Measurements from ENCODE around the gene RSPRY1.

Gene RSPRY1

DNA sequence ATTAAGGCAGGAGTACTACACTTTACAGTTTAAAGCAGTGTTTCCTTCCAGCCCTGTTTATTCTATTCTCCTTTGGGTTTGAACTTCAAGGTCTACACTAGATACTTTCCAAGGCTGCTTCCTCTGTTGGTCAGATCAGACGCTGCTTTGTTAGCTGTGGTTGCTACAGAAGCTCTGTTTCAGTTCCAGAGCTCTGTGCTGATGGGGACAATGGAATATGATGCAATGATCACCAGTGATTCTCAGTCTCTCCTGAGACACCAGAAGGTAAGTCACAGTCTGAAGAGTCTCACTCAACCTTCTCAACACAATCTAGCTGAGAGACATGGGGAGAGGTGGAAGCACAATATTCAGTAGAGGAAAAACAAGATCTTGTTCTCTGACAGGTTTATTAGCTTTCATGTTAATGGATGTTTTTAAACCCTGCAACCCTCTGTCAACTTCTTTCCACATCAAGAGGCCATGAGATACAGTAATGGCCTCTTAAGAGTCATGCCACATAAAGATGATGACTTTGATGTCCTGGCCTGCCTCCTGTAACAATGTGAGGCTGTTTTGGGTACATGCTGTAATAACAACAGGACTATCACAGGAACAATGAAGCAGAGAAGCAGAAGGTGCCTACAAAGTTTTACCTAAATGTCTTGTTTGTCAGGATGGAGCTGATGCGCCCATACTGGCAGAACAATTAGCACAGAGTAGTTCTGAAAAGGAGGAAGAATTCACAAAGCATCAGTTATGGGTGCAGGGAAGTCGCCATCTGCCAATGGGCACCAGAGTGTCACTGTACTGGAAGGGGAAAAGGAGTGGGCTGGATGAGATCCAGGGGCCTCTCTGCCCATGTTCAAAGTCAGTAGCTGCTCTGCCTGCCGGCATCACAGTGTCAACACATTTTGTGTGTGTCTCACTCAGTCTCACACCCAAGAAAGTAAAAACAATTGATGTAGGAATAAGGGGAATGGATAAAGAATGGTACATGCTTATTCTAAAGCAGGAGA, 33.7 kb upstream of the RSPRY1 start:
- no peak for DNase-seq

DNA sequence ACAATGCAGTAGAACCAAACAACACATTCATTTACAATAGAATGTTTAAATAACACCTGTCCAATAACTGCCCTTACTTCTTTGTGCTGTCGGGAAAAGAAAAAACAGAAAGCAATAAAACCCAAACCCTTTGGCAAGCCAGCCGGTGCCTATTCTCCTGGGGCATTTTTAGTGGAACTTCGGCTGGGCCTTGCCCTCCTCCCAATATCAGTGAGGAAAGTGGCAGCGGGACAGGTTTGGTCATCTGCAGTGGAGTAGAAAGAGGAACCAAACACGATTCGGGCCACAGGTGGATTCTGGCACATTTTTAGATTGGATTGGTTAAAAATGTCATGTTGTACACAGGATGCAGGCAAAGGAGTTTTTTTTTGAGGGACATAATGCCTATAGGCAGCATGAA, 32.3 kb upstream of the RSPRY1 start:
- no peak for DNase-seq

DNA sequence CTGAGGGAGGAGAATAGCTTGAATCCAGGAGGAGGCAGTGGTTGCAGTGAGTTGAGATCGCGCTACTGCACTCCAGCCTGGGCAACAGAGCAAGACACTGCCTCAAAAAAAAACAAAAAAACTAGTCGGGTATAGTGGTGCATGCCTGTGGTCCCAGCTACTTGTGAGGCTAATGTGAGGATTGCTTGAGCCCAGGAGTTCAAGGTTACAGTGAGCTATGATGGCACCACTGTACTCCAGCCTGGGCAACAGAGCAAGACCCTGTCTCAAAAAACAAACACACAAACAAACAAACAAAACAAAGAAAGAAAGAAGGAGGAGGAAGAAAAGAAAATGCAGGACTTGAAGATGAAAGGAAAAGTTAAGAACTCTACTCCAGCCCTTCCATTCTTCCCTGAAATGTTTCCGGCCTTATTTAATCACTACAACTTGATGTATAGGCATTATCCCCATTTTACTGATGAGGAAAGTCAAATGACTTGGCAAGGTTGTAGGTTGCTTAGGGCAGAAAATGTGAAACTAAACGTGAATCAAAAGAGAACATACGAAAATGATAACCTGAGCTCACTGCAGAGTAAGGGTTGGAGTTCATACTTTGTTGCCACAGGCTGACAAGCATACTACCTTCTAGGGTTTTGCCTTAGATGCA, 30.3 kb upstream of the RSPRY1 start:
- no peak for DNase-seq

DNA sequence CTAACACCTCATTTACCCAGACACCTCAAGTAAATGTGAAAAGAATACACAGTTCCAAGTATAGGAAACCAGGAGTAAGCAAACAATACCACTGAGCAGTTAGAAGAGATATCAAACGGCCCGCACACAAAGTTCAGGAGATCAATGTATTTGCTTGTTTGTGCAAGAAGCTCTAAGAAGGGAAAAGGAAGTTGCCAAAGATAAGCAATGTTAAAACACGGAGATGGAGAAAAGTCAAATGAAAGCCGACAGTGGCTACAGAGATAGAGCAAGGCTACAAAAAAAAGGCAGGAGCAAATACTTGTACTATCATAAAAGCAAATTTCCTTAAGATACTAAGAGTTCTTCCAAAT, 29.8 kb upstream of the RSPRY1 start:
- DNase-seq, result no peak

DNA sequence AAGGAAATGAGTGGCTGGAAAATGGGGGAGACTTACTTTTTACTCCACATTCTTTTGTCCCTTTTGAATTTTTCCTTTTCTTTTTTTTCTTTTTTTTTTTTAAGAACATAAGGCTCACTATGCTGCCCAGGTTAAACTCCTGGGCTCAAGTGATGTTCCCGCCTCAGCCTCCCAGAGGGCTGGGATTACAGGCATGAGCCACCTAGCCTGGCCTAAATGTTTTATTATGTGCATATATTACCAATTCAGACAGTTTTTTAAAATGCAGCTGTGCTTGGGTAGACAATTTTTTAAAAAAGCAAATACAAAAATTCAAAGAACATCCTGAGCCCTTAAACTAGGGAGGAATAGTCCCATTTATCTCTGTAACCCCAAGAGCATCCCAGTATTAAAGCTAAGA, 28.6 kb upstream of the RSPRY1 start:
- no peak for DNase-seq

DNA sequence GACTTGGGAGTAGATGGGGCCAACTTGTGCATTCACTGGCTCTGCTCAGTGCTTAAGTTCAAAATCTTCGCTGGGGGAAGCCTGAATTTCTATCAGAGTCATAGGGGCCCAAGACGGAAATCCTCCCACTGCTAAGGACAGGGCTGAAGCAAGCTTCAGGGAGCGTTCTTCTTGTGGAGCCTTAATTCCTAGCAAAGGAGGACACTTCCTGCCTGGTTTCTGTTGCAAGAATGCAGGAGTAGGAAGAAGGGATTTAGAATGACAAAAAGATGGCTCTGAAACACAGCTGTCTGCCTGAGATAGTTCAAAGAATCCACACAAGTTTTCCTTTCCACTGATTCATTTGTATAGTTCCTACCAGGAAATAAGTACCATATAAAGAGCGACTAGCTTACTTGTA, 26.7 kb upstream of the RSPRY1 start:
- no peak for DNase-seq

DNA sequence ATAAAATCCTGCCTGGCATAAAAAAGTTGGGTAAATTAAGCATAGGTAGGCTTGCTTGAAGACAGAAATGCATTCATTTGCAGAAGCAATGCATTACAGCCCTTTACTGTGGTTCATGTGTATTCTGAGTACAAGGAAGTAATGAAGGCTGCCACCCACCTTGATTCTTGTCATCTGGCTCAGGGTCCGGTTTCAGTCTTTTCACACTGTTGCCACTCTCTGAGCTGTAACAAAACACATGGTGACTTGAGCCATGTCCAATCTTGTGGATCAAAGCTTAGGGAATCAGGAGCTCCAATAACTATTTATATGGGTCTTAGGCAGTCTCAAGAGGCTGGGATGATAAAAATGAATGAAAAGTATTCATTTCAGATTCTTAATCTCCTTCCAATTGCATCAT, 22.3 kb upstream of the RSPRY1 start:
- DNase-seq, result no peak

DNA sequence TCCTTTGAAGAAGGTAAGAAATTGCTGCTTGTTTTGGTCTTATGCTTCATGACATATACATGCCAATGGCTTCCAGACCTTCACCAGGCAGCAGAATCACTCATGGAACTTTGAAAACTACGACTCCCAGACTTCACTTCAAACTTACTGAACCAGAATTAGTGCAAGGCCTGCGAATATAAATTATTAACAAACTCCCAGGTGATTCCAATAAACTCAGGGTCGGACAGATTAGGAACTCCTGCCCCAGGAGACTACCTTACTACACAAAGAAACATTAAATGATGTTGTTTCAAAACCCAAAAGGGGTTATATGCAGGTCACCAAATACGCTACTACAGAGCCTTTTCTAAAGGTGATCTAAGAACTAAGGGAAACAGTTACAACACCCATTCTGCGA, 20.6 kb upstream of the RSPRY1 start:
- DNase-seq, result no peak

DNA sequence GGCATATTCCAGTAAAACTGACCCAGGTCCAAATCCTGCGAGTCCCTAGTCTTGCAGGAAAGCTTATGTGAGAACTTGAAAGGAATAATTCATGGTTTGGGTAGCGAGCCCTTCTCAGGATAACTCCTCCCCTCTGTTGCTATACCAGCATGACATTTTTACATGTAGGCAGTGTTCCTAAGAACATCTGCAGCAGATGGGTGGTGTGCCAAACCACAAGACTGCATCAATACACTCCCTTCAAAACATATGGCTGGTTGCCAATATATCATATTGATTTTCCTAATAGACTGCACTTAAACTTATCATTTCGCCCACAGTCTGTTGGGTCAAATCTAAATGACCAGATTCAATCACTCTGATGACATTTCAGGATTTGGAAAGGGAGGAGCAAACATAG, 20.2 kb upstream of the RSPRY1 start:
- DNase-seq, result no peak

DNA sequence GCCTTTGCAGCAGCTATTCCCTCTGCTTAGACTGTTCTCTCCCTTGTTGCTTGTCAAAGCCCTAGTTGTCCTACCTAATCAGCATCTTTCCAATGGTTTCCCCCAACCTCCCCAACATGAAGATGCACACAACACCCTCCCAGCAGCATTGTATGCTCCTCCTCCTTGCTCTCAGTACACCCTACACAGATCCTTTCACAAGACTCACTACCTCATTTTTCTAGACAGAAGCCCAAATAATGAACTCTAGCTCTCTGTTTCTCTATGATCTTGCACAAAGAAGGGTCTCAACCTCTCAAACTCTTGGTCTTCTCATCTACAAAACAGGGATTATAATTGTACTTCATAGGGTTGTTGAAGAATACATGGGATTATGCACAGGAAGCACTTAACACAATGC, 19.7 kb upstream of the RSPRY1 start:
- DNase-seq, result no peak

DNA sequence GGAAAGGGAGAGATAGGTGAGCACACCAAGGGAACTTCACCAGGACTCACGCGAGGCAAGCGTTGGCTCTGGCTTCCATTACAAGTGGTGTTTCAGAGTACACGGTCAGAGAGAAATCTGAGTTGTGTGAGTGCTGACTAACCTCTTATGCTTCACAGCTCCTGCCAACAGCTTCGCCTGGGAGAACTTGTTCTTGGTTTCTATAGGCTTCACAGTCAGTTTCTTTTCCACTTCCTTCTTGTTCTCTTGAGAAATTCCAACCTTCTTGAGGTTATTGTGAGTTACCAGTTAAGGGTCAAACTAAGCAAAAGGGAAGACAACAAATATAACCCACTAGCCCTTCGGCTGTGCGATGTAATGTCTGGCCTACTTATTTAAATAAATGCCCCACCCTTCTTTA, 19.2 kb upstream of the RSPRY1 start:
- no peak for DNase-seq

DNA sequence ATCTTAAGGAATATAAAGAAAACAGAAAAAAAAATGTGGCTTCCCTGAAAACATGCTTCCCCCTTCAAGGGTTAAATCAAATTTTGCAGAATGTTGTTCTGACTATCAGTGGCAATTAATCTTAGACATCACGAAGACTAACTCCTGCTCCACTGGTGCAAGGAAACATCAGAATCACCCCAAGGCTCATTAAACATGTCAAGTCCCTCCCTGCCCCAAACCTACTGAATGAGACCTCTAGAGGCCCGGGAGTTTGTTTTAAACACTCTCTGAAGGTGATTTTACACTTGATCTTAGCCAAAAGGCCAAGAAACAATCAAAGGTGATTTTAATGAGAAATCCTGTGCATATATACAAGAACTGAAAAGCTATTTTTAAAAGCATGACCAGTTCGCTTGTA, 18.6 kb upstream of the RSPRY1 start:
- DNase-seq, result no peak

DNA sequence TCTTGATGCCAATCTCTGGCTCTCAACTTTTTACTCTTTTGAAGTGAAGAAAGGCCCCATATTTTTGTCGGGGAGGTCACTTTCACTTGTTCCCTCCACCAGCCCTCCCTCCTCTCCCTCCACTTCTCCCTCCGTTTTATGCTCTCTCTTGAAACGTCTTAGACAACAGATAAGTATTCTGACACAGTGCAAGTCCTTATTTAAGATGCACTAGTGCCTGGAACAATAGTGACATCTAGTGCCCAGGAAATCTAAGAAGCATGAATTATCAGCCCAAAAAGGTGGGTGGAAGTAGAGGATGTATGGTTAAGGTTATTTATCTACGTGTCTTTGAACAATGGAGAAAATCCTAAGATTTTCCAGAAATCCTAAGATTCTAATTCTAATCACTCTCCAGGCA, 18.2 kb upstream of the RSPRY1 start:
- no peak for DNase-seq

DNA sequence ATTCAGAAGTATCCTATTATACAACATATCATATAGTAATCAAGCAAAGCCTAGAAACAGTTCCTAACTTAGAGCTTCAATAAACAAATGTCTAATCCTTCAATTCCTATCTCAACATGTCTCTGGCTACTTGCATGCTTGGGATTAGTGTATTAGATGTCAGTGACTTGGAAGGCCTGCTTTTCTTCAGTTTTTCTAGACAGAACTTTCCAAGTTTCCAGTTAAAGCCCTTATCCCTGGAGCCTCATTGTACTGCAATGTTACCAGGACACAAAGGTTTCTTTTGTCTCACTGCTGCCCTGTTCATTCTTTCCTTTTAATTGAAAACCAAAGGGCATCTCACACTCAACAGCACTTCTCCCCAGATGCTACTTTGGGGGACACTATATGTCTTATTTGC, 16.8 kb upstream of the RSPRY1 start:
- DNase-seq, result no peak

DNA sequence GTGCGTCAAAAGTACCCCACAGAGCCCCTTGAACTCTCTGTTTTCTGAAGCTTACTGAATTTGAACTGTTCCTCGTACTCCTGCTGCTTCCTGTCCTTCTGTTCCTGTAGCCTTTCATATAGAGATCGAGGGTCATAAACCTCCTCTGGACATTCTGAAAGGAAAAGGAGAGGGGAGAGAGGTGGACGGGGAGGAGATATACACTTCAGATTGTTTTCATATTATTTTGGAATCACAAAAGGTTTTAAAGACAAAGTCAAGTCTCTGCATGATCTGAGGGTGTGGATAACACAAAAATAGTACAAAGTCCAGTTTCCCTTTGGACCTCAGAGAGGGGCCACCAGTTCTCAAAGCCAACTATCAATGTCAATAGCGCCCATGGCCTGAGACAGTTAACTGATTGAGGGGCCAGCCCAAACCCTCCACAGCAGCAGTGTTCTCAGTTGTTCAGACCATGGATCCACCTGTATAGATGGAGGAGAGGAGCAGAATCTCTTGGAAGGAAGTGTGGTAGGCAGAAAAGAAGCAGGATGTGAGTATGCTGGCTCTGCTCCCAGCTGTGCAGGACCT, 13.3 kb upstream of the RSPRY1 start:
- no peak for DNase-seq

DNA sequence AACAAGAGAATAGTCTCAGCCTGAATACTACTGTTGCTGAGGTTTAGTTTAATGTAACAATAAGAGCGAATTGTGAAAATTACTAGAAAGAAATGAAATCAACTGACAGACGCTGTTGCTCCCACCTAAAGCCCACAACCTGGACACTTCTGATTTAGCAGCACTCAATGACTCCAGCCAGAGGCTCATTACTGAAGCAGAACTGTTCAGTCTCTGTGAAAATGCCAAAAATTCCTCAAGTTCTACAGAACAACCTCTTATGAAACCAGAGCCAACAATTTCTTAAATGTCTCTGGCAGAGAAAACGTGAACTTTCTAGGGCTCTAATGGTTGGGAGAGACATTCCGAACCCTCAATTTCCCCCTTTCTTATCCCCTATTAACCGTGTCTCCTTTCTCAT, 10.2 kb upstream of the RSPRY1 start:
- DNase-seq, result no peak

DNA sequence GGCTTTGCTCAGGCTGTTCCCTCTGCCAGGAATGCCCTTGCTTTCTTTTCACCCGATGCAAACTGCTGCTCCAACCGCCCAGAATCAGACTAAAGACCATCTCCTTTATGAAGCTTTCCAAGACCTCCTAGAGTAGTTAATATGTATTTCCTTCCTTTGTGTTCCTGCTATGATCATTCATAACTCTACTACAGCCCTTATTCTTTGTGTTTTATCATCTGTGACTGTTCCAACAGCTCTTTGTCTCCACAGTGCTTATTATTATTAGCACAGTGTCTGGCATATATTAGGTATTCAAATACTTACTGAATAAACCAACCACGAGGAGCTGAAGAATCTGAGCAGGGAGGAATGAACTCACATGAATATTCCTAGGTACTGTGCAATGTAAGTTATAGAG, 7.9 kb upstream of the RSPRY1 start:
- no peak for DNase-seq

DNA sequence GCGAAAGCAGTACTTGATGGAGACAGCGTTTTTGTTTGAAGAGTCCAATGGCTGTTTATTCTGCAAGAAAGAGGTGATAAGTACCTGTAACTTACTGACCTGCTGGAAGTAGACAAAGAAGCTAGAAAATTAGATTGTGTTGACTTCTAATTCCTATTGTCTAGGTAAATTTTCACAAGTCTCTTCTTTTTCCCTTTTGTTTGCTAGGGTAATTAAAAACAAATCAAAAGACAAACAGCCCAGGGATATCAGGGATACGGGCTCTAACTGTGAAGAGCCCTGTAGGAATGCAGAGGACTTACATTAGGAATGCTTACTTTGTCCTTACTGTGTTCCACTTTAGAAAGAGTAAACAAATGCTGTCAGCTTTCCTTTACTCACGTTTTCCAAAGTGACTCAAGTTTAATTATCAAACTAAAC, 7.3 kb upstream of the RSPRY1 start:
- DNase-seq, result no peak

DNA sequence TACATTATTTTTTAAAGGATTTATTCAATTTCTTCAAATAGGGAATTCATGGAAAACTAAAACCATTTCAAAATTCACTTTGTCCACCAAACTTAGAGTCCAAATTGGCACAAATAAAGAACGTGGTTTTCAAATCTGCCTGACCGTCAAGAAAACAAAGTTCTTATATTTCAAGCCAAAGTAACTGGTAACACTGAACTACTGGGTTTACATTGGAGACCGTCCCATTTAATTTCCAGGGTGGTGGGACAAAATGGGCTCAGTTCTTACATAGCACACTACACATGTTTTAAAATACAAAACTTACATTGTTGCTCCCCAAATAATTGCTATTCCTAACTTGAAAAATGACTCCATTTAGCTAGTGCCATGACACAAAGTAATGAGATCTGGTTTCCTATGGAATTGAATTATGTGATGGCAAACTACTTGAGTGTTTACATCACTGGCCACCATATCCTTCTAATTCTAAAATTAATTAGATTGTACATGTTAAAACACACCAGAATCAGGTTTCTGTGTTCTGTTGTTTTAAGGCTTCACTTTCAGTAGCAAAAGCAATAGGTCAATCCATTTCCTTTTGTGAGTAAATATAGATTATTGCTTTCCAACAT, 6.8 kb upstream of the RSPRY1 start:
- no peak for DNase-seq

DNA sequence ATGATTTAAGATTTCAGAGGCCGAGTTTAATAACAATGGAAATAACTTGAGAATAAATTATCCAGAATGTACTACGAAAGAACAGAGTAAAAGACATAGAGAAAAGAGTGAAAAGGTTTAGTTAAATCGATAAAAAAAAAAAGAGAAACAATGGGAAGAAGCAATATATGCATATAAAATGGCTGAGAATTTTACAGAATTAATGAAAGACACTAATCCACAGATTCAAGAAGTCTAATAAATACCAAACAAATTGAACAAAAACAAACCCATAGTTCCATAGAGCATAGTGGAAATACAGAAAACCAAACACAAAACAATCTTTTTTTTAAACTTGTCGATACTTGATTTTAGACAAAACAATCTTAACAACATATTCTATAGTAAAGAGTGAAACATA, 2.0 kb upstream of the RSPRY1 start:
- no peak for DNase-seq

DNA sequence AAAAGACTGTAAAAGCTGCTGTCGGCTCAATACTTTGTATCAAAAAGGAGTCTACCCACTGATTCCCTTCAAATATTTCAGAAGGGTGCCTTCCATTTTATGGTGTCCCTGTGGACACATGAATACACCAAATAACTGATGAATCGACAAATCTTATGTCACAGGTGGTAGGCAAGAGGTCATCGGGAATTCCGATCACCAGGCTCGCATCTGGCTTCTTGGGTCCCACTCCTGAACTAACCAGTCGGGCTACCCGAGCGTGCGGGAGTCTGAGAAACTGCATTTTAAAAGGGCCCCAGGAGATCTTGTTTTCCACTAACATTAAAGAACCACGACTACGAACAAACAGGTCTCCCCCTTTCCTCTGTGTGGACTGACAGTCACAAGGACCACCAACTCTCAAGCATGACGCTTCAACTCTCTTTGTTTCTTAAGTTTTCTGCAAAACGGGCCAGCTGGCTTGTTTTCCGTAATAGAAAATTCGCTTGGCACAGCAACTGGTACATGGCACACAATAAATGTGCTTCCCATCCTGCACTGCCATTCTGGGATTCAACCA, 1.2 kb upstream of the RSPRY1 start:
- no peak for DNase-seq

DNA sequence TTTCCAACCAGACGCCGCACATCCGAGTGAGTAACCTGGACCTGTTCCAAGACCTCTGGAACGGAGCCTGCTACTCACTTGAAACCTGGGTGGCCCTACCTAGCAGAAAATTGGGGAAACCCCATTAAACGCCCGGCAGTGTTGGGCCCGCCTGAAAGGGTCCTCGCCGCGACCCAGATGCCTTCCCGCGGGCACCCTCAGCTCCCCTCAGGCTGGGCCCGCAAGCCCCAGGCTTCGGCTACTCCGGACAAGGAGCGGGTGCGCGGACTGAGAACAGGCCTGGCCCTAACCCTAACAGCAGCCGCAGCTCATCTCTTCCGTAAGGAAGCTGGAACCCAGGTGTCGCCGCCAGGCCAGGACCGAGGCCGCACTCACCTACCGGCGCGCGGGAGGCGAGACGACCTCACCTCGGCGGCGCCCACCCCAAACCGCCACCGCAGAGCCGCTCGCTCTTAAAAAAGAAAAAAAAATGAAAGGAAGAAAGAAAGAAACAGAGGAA, 634 bp upstream of the RSPRY1 start:
- DNase-seq, result no peak

Data from NCI-H1436 treated with DMSO at 0.1 percent for 48 hours (cell line).